ENCODE results near the gene ATG7.
"Not testable (repeated sequence)": the region's sequence is repeated elsewhere in the genome, so short reads cannot be mapped to it uniquely, and the experiment has no call there.

ATG7 gene

DNA sequence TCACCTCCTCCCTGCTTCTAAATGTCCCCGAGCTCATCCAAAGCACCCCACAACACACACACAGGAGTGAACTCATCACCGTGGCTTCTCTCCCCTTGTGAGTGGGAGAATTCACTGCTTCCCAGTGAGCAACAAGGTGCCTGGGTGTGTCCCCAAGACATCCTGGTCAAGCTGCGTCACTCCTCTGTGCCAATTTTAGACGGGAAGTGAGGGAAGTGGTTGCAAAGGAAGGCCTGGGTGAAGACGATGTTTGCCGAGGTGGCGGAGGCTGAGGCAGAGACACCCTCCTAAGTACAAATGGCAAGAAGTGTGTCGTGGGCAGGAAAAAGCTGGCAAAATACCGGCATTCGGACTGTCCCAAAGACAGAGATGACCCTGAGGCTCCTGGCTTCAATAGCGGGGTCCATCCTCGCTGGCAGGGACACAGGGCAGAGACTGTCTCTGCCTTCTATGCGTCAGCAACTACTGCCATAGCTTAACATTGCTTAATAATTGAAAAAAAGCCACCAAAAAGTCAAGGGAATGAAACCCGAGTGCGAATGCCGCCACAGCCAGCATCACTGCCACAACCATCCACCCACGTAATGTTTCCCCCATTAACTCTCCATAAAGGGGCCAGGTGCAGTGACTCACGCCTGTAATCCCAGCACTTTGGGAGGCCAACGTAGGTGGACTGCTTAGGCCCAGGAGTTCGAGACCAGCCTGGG, 298.7 kb downstream of the ATG7 start:
- DNase-seq (ENCODE audit: low read depth) = no peak

DNA sequence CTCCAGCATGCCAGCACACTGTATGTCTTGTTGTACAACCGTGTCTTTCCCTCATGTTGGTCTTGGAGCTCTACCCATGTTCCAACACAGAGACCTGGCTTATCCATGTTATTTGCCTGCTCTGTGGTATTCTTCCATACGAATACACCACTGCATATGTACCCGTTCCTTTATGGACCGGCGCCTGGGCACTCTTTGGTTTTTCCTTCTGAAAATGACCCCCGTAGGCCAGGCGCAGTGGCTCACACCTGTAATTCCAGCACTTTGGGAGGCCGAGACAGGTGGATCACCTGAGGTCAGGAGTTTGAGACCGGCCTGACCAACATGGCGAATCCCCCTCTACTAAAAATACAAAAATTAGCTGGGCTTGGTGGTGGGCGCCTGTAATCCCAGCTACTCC, 300.5 kb downstream of the ATG7 start:
- not testable (repeated sequence) for DNase-seq (ENCODE audit: low read depth)

GRCh38 chr3:11574981-11575669, 302.9 kb downstream of the ATG7 start:
- DNase-seq (ENCODE audit: low read depth) = no peak

GRCh38 chr3:11575677-11576076, 303.5 kb downstream of the ATG7 start:
- DNase-seq (ENCODE audit: low read depth) = no peak

DNA sequence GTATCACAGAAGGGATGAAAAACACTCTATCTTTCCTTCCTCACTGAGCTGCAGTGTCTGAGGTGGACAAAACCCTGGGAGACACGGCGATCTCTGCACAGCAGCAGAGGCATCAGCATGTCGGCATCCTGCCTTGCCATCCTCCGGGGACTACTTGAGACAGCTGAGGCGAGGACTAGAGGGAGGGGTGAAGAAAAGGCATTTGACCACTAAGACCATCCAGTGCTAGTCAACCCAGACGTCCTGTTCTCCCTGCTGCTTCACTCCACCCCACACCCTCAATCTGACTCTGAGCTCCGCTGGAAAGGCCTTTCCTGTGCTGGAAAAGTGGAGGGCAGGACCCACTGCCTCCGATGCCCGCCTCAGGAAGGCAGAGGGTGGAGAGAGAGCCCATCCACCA, 304.3 kb downstream of the ATG7 start:
- DNase-seq (ENCODE audit: low read depth) = no peak

DNA sequence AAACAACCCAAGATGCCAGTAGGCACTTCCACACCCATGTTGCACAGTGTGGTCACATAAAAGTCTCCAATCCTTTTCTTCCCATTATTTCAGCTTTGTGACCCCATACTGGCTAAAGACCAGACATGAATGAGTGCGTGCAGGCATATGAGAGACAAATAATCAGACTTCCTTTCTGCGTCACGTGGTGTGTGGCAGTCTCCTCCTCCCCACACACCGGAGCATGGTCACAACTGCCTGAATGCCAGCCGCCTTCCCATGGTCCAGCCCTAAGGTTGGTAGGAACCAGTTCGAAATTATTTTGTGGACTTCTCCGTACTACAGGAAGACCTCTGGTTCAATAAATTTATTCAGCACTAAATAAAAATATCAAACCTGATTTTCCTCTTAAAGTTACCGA, 306.0 kb downstream of the ATG7 start:
- no peak for DNase-seq (ENCODE audit: low read depth)

- DNase-seq (ENCODE audit: low read depth) = no peak
Measured at GRCh38 chr3:11580645-11581044, 308.4 kb downstream of the ATG7 start.

- no peak for DNase-seq (ENCODE audit: low read depth)
Measured at GRCh38 chr3:11581237-11582190, 309.3 kb downstream of the ATG7 start.

GRCh38 chr3:11582191-11582968, 310.2 kb downstream of the ATG7 start:
- no peak for DNase-seq (ENCODE audit: low read depth)

GRCh38 chr3:11583235-11583634, 311.0 kb downstream of the ATG7 start:
- DNase-seq (ENCODE audit: low read depth) = no peak

GRCh38 chr3:11583638-11584046, 311.4 kb downstream of the ATG7 start:
- DNase-seq (ENCODE audit: low read depth) = no peak

- no peak for DNase-seq (ENCODE audit: low read depth)
Measured at GRCh38 chr3:11584570-11584969, 312.4 kb downstream of the ATG7 start.

DNA sequence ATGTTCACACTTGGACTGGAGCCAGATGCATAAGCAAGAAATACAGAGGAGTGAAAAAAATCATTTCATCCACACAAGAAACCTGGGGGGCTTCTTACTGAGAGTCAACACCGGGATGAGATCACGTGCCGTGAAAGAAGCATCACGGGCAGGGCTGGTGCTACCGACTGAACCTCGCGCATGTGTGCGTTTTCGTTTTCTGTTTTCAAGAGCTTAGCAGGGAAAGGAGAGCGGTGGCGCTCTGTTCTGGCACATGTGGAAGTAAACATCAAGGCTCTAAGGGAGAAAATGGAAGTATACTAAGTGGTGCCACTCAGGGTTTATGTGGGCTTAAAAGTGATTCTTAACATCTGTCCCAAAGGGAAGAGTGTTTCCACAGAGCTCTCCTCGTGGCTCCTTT, 315.6 kb downstream of the ATG7 start:
- no peak for DNase-seq (ENCODE audit: low read depth)

GRCh38 chr3:11588338-11588737, 316.1 kb downstream of the ATG7 start:
- no peak for DNase-seq (ENCODE audit: low read depth)

DNA sequence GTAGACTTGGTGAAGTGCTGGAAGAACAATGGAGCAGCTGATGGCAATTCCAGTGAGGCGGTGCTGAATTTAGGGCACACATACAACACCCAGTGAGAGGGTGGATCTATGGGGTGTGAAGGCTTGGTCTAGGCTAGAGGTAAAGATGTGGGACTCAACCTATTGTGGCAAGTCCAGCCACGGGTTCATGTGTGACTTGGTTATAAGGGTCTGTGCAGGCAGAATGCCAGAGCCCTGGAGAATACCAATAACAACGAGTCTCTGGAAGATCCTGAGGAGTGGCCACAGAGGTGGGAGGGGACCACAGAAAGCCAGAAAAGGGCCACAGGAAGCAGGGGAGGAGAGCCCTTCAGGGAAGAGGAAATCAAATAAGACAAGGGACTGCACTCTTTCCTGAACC, 316.6 kb downstream of the ATG7 start:
- DNase-seq (ENCODE audit: low read depth) = no peak

DNA sequence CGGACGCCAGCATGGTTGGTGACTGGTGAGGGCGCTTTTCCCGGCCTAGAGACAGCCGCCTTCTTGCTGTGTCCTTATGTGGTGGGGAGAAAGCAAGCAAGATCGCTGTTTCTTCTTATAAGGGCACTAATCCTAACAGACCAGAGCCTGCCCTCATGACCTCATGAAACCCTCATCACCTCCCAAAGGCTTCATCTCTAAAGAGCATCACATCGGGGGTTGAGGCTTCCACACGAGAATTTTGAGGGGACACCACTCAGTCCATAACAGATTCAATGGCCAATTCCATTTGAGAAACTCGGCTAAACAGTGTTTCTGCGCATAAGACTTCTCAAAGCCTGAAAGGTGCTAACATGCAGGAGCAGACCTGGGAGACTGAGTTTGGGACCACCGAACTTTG, 317.5 kb downstream of the ATG7 start:
- no peak for DNase-seq (ENCODE audit: low read depth)

- DNase-seq (ENCODE audit: low read depth) = no peak
Measured at GRCh38 chr3:11591002-11591355, 318.8 kb downstream of the ATG7 start.

- no peak for DNase-seq (ENCODE audit: low read depth)
Measured at GRCh38 chr3:11591391-11592282, 319.4 kb downstream of the ATG7 start.

DNA sequence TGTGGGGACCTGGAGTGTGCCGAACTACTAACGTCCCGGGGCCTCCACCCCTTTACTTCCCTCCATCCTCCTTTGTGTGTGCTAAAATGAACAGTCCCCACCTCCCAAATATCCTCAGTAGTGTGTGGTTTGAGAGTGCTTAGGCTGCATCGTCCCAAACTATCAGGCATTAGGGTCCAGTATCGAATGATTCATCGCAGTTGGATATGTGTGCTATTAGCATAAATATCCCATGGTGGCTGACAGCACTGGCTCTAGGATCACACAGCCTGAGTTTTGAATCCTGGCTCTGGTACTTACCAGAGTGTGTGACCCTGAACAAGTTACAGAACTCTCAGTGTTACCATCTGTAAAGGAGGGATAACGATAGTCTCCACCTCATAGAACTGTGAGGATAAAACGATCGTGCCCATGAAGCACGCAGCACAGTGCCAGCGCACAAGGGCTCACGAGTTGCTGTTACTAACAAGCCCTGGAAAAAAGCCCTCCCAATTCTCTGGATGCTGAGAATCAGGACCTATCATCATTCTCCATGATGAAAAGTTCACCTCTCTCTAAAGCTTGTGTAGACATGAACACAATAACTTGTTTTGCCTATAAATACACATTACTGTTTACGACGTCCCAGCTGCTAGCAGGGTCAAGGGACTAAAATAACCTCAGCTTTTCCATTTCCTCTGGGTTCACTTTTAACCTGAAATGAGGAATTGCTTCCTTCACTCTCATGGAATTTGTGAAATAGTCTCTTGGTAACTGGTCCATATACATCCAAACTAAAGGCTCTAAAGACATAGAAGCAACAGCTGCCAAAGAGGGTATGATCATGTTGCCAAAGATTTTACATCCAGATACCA, 320.5 kb downstream of the ATG7 start:
- no peak for DNase-seq (ENCODE audit: low read depth)

Measured in activated T-cell treated with anti-CD3 and anti-CD28 coated beads for 24 hours (primary cell).